WERI-Rb-1 (cell line): Measurements from ENCODE around the gene RNASE7.

Experiments
- DNase-seq: peaks from one replicate; pipeline ENCODE4 v3.0.0-alpha.2; 2020
- H3K27ac ChIP-seq: fragments of 250-450 bp; sonication (Bioruptor Pico); 2 replicates; pipeline ENCODE4 v1.5.1; 2020; ENCODE audit warnings: mild to moderate bottlenecking, moderate library complexity
- H3K27me3 ChIP-seq: fragments of 250-450 bp; sonication (Bioruptor Pico); 2 replicates; pipeline ENCODE4 v1.5.1; 2021; ENCODE audit warnings: mild to moderate bottlenecking, low read depth, moderate library complexity; ENCODE audit not compliant: insufficient read depth, severe bottlenecking
- H3K36me3 ChIP-seq: fragments of 250-450 bp; sonication (Bioruptor Pico); 2 replicates; pipeline ENCODE4 v1.5.1; 2020; ENCODE audit warnings: mild to moderate bottlenecking, moderate library complexity
- H3K4me3 ChIP-seq: 2 replicates; pipeline ENCODE4 v1.5.1; 2011; ENCODE audit warnings: low read depth, mild to moderate bottlenecking, control low read depth, low read length
- H3K9me3 ChIP-seq: fragments of 250-450 bp; sonication (Bioruptor Pico); 2 replicates; pipeline ENCODE4 v1.5.1; 2021; ENCODE audit warnings: mild to moderate bottlenecking, moderate library complexity; ENCODE audit not compliant: severe bottlenecking
- TF ChIP-seq, protein P1 (sequence below): IDR thresholded peaks from 2 replicates; pipeline ENCODE4 v1.5.1; 2011; ENCODE audit warnings: low read depth, mild to moderate bottlenecking, control low read depth, inconsistent platforms, low read length

Gene RNASE7

DNA sequence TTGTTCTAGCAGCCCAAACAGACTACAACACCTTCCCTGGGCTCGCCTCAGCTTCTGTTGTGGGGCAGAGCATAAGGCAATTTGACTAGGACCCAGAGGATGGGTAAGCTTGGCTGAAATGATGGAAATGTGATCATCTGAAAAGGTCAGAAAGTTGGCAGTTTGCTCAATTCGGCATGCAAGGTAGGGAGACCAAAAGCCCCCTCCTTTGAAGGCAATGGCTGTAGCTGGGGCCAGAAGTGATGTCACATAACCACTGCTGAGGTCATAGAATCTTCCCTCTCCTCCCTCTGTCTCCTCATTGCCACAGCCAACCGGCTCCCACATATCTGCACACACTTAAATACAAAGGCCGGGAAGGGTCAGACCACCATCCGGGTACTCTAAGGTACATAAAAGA, 12.2 kb upstream of the RNASE7 start, which contains the start of gene TPPP2:
Gene TPPP2, plus strand, starts transcription at position 301 of the 400 bp plus-strand sequence. CDS start 365 bp downstream, outside the sequence.
- TF ChIP-seq, protein P1, sequence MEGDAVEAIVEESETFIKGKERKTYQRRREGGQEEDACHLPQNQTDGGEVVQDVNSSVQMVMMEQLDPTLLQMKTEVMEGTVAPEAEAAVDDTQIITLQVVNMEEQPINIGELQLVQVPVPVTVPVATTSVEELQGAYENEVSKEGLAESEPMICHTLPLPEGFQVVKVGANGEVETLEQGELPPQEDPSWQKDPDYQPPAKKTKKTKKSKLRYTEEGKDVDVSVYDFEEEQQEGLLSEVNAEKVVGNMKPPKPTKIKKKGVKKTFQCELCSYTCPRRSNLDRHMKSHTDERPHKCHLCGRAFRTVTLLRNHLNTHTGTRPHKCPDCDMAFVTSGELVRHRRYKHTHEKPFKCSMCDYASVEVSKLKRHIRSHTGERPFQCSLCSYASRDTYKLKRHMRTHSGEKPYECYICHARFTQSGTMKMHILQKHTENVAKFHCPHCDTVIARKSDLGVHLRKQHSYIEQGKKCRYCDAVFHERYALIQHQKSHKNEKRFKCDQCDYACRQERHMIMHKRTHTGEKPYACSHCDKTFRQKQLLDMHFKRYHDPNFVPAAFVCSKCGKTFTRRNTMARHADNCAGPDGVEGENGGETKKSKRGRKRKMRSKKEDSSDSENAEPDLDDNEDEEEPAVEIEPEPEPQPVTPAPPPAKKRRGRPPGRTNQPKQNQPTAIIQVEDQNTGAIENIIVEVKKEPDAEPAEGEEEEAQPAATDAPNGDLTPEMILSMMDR, result no peak
- DNase-seq, result no peak
- no peaks in the 10 kb centered on the region for H3K36me3 ChIP-seq
- H3K27ac ChIP-seq, result no peak within 1 kb of the TSS
- no peak within 1 kb of the TSS for H3K4me3 ChIP-seq
- no peaks in the 10 kb centered on the region for H3K9me3 ChIP-seq
- H3K27me3 ChIP-seq, result no peaks in the 10 kb centered on the region

DNA sequence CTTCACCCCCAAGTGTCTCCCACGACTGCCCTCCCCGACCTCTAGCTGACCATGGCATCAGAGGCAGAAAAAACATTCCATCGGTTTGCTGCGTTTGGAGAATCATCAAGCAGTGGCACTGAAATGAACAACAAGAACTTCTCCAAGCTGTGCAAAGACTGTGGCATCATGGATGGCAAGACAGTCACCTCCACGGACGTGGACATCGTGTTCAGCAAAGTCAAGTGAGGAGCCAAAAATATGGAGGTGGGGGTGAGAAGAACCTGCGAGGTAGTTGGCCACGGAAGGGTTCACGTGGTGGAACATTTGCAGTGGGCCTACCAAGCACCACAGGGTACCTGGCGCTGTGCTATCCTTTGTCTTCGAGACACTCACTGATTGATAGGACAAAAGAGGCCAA, 11.6 kb upstream of the RNASE7 start:
- TF ChIP-seq, protein P1, result no peak

DNA sequence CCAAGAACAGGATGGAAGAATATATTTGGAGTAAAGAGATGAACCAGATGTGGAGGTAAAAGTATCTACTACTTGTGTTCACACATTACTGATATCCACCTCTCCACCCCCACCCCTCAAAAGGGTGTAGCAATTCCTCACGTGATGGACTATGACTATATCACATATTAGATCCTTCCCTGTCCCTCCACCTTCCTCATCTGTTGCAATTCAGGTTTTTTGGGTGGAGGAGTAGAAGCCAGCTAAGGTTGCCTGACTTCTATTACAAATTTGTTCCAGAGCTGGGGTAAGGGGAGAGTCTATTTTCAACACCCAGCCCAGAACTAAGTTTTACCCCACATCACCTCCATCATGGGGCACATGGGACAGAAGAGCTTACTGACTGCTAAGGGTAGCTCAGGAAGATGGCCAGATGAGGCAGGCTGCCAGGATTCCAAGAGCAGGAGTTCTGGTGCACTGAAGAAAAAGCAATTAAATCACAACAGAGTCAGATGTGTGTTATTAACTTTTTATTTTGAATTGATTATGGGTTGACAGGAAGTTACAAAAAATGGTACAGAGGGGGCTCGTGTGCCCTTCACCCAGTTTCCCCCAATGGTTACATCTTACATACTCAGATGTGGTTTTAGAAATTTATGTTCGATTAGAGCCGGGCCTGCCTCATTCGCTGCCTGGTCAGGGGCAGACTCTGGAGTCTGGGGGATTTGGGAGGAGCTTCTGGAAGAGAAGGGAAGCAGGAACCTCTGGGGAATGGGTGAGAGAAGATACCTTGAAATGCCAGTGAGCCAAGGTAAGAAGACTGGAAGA, 9.6 kb upstream of the RNASE7 start:
- H3K36me3 ChIP-seq, result no peaks in the 10 kb centered on the region
- no peak overlapping the region for H3K4me3 ChIP-seq
- H3K27ac ChIP-seq, result no peak overlapping the region
- TF ChIP-seq, protein P1, result no peak
- no peak for DNase-seq
- H3K9me3 ChIP-seq, result no peaks in the 10 kb centered on the region
- H3K27me3 ChIP-seq, result no peaks in the 10 kb centered on the region

More for the DNA sequence above, 11.6 kb upstream of the RNASE7 start:
- Histone ChIP-seq H3K36me3 (no peaks in the 10 kb centered on the region), H3K27me3 (no peaks in the 10 kb centered on the region), H3K27ac (no peak overlapping the region), H3K4me3 (no peak overlapping the region), H3K9me3 (no peaks in the 10 kb centered on the region)
- DNase-seq, result no peak

DNA sequence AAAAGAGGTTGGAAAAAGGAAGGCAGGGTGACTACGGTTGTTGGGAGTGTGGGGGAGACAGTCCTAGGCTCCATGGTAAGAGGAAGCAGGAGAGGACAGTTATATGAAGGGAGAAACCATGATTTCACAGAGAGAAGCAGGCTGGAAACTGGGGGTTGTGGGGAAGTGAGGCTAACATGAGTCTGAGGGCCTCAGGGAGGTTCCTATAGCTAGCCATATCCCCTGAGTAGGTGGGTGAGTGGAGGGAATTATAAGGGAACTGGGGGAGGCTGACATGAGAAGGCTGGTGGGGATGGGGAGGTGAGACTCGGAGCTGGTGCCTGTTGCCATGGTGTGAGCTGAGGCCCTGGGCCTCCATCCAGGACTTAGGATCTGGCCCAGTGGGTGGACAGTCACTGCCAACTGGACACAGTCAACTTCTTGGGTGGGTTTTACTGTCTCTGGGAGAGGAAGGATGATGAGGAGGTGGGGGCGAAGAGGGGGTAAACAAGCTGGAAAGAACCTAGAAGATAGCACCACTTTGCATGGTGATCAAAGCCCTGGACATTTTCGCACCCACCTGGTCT, 8.9 kb upstream of the RNASE7 start:
- DNase-seq, result no peak
- Histone ChIP-seq H3K27me3 (no peaks in the 10 kb centered on the region), H3K4me3 (no peak overlapping the region), H3K27ac (no peak overlapping the region), H3K9me3 (no peaks in the 10 kb centered on the region), H3K36me3 (no peaks in the 10 kb centered on the region)
- TF ChIP-seq, protein P1, result no peak

DNA sequence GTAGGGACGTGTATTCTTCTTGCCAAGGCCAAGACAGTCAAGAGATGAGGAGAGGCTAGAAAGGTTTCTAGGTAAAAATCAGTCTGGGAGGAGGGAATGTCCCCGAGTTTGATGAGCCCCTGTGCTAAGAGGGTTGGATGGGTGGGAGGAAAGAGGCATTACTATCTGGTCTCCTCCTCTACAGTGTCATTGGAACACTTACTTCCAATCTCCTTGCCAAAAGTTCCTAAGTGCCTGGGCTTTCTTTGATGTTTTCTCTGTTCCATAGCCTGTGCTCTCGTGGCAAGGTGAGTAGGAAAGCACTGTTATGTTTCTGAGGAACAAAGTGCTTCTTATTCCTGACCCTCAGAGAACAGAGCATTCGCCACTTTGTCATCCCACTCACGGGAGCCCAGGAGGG, 7.5 kb upstream of the RNASE7 start, which contains the start of gene RNASE13:
Gene RNASE13, minus strand, starts transcription at position 101 of the 400 bp plus-strand sequence. CDS start 519 bp downstream, outside the sequence.
- Histone ChIP-seq H3K27me3 (no peaks in the 10 kb centered on the region), H3K9me3 (no peaks in the 10 kb centered on the region), H3K36me3 (no peaks in the 10 kb centered on the region), H3K27ac (no peak within 1 kb of the TSS), H3K4me3 (no peak within 1 kb of the TSS)
- TF ChIP-seq, protein P1, result no peak
- no peak for DNase-seq
